VCaP (cell line): ENCODE data around the gene SORL1.

Experiments
- H3K27ac ChIP-seq: fragments of 450-650 bp; 2 replicates; pipeline ENCODE4 v1.5.1; 2017
- TF ChIP-seq, protein P1 (sequence below): fragments of 450-650 bp; conservative IDR thresholded peaks from 2 replicates; pipeline ENCODE4 v1.5.1; 2017; ENCODE audit warnings: mild to moderate bottlenecking, moderate library complexity

Gene SORL1

DNA sequence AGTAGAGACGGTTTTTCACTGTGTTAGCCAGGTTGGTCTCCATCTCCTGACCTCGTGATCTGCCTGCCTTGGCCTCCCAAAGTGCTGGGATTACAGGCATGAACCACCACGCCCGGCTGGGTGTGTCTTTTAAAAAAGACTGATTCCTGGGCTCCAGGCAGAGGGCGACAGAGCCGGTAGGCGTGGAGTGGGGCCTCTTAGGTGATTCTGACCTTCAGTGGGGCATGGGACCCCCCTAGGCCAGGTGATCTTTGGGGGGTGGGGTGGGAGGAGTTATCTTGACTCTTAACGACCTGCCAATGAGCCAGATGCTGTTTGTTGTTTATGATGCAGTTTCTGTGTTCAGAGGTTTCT is 13.6 kb downstream of the SORL1 start:
- H3K27ac ChIP-seq, result no peak overlapping the region; the same call in 1 of the 2 replicates
- TF ChIP-seq, protein P1, sequence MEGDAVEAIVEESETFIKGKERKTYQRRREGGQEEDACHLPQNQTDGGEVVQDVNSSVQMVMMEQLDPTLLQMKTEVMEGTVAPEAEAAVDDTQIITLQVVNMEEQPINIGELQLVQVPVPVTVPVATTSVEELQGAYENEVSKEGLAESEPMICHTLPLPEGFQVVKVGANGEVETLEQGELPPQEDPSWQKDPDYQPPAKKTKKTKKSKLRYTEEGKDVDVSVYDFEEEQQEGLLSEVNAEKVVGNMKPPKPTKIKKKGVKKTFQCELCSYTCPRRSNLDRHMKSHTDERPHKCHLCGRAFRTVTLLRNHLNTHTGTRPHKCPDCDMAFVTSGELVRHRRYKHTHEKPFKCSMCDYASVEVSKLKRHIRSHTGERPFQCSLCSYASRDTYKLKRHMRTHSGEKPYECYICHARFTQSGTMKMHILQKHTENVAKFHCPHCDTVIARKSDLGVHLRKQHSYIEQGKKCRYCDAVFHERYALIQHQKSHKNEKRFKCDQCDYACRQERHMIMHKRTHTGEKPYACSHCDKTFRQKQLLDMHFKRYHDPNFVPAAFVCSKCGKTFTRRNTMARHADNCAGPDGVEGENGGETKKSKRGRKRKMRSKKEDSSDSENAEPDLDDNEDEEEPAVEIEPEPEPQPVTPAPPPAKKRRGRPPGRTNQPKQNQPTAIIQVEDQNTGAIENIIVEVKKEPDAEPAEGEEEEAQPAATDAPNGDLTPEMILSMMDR, result no peak

DNA sequence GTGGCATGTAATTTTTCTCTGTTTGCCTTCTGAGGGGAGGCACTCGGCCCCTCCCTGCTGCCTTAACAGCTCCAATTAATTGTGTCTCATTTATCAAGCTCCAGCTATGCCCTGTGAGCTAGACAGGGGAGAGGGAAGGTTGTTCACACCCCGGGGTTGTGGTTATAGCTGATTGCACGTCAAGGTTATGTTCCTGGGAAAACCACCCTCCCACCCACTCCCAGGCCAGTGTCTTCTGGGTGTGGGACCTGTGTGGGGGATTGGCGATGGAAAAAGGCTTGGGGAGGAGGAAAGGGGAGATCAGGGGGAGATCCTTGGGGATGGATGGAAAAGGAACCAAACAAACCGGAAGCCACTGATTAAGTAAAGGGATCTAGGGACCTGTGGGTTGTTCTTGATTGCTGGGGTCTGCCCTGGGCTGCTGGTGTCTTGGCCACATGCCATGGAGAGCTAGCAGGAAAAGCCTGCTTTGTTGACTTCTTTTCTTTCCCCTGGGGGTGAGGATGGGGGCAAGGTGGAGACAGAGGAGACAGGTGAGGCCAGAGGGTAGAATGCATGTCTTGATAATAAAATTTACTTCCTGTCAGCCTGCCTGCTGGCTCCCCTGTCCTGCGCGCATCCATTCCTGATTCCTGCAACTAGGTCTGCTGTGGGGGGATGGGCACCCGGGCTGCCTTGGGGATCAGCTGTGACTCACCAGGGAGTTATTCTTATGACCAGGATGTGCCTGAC is 14.1 kb downstream of the SORL1 start:
- TF ChIP-seq, protein P1, result no peak
- H3K27ac ChIP-seq, result peak overlapping the region; percentile 40

DNA sequence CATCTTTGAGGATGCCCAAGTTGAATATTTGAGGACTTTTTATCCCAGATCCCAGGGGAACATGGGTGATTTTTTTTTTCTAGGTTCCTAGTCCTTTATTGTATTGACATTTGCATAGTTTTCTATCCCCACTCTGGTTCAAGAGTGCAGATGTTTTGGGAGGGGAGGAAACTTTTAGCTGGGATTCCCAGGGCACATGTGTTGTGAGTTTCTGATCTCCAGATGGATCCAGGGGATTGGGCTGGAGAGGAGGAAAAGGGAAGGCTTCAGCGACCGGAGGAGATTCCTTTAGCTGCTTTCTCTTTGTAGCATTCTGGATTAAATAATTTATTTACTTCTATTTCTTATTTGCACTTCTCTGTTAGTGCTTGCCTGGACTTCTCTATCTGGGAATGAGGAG is 15.4 kb downstream of the SORL1 start:
- H3K27ac ChIP-seq, result peak overlapping the region; percentile 40
- TF ChIP-seq, protein P1, result no peak

DNA sequence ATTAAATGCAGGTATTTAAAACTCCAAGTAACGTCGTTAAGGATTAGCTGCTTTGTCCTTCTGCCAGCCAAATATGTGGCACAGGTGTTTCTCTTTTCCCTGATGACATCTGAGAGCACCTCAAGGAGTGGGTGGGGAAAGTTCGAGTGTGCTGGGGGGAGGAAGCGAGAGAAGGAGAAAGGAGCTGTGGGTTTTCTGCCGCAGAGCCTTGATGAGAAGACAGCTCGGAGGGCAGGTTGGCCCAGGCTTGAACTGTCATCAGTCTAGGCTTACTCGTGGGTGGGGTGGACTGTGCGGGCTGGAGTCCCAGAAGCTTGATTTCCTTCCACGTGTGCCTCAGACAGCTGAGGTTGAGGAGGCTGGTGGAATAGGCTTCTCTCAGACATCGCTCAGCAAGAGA is 15.9 kb downstream of the SORL1 start:
- H3K27ac ChIP-seq, result no peak overlapping the region
- TF ChIP-seq, protein P1, result no peak

DNA sequence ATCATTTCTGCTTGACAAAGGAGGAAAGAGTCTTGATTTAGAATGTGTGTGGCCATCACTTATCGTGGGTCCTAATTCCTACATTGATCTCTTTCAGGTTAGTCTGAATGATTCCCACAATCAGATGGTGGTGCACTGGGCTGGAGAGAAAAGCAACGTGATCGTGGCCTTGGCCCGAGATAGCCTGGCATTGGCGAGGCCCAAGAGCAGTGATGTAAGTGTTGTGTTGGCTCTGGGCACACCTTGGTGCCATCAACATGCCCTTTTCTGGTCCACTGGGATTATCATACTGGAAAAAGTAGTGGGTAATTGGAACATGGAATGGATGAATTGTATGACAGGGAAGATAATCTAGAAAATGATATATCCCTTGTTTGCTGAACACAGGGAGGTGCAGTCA is 17.8 kb downstream of the SORL1 start:
- TF ChIP-seq, protein P1, result no peak
- H3K27ac ChIP-seq, result no peak overlapping the region

DNA sequence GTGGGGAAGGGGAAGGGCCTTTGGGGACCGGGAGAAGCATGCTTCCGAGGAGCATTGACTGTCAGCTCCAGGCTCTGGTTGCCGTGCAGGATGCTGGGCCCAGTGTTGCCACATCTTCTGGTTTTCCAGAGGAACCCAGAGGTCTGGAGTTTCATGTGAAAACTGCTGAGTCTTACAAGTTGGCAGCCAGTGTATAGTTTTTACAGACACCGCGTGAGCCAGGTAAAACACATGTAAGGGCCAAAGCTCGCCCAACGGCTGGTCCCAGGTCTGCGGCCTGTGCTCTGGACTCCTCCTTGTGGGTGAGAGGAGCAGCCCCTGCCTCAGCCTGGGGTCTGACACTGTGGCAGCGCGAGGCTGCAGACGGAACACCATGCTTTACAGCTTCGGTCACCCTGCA is 19.1 kb downstream of the SORL1 start:
- no peak overlapping the region for H3K27ac ChIP-seq
- TF ChIP-seq, protein P1, result no peak

DNA sequence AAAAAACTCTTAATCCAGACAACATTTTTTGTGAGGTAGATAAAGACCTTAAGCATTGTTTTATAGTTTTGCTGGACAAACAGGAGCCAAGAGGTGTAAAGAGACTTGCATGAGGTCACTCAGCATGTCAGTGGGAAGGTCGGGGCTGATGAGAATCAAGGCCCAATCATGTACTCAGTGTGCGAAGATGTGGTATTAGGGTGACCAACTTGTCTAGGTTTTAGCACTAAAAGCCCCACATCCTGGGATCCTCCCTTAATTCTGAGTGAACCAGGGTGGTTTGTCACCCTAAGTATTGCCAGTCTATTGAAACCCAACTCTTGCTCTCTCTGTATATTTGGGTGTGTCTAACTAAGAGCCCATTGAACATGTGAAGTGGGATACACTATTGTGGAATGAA is 20.2 kb downstream of the SORL1 start:
- H3K27ac ChIP-seq, result no peak overlapping the region
- TF ChIP-seq, protein P1, result no peak
